ENCODE results near the gene TPO.

TPO gene

GRCh38 chr2:1539441-1539840, 126.2 kb downstream of the TPO start:
- DNase-seq = no peak
- no peak for TF ChIP-seq CTCF (IDR thresholded peaks at IDR 0.05)
- no peaks in the 10 kb centered on the region for H3K36me3 ChIP-seq
- no peak overlapping the region for H3K4me3 ChIP-seq
- intact Hi-C loops (cut with DNase I; ENCODE audit: low total_unique reads) = no loop called here
- H3K4me1 ChIP-seq = no peaks in the 10 kb centered on the region
- H3K9me3 ChIP-seq = no peaks in the 10 kb centered on the region
- H3K27ac ChIP-seq = no peak overlapping the region
- peaks cover 0 to 14% of the 10 kb centered on the region in 2 donors for H3K27me3 ChIP-seq

- Histone ChIP-seq H3K27ac (no peak overlapping the region), H3K4me3 (no peak overlapping the region), H3K36me3 (no peaks in the 10 kb centered on the region), H3K4me1 (no peaks in the 10 kb centered on the region), H3K9me3 (no peaks in the 10 kb centered on the region), H3K27me3 (peaks cover 0 to 14% of the 10 kb centered on the region in 2 donors)
- no peak for TF ChIP-seq CTCF (IDR thresholded peaks at IDR 0.05)
- DNase-seq = peak in 1 of 2 donors; percentile 54
- intact Hi-C loops (cut with DNase I; ENCODE audit: low total_unique reads) = loop anchor here (10.0 kb wide), 1 partner anchor 685 kb away; no protein-coding TSS in a partner anchor
Measured at GRCh38 chr2:1539973-1540372, 126.7 kb downstream of the TPO start.

GRCh38 chr2:1540481-1540880, 127.2 kb downstream of the TPO start:
- H3K4me1 ChIP-seq = no peaks in the 10 kb centered on the region
- H3K4me3 ChIP-seq = no peak overlapping the region
- DNase-seq = no peak
- no peak for TF ChIP-seq CTCF (IDR thresholded peaks at IDR 0.05)
- H3K9me3 ChIP-seq = no peaks in the 10 kb centered on the region
- H3K36me3 ChIP-seq = no peaks in the 10 kb centered on the region
- intact Hi-C loops (cut with DNase I; ENCODE audit: low total_unique reads) = loop anchor here (10.0 kb wide), 1 partner anchor 686 kb away; no protein-coding TSS in a partner anchor
- peaks cover 0 to 14% of the 10 kb centered on the region in 2 donors for H3K27me3 ChIP-seq
- H3K27ac ChIP-seq = no peak overlapping the region

- Histone ChIP-seq H3K27me3 (peaks cover 0 to 14% of the 10 kb centered on the region in 2 donors), H3K27ac (no peak overlapping the region), H3K9me3 (no peaks in the 10 kb centered on the region), H3K4me1 (peaks cover 0 to 4% (median 0%) of the 10 kb centered on the region in 4 donors), H3K36me3 (no peaks in the 10 kb centered on the region), H3K4me3 (no peak overlapping the region)
- intact Hi-C loops (cut with DNase I; ENCODE audit: low total_unique reads) = loop anchor here (10.0 kb wide), 1 partner anchor 686 kb away; no protein-coding TSS in a partner anchor
- no peak for DNase-seq
- TF ChIP-seq CTCF (IDR thresholded peaks at IDR 0.05) = no peak
Measured at GRCh38 chr2:1541040-1541439, 127.8 kb downstream of the TPO start.

GRCh38 chr2:1541819-1542475, 128.7 kb downstream of the TPO start:
- DNase-seq = no peak
- TF ChIP-seq CTCF (IDR thresholded peaks at IDR 0.05) = no peak
- Histone ChIP-seq H3K9me3 (no peaks in the 10 kb centered on the region), H3K4me1 (peaks cover 0 to 6% (median 0%) of the 10 kb centered on the region in 4 donors), H3K4me3 (no peak overlapping the region), H3K36me3 (no peaks in the 10 kb centered on the region), H3K27me3 (peaks cover 0 to 17% of the 10 kb centered on the region in 2 donors), H3K27ac (no peak overlapping the region)
- intact Hi-C loops (cut with DNase I; ENCODE audit: low total_unique reads) = loop anchor here (10.0 kb wide), 1 partner anchor 687 kb away; no protein-coding TSS in a partner anchor
